ENCODE measurements around the gene HSPA13.

HSPA13 gene, protein sequence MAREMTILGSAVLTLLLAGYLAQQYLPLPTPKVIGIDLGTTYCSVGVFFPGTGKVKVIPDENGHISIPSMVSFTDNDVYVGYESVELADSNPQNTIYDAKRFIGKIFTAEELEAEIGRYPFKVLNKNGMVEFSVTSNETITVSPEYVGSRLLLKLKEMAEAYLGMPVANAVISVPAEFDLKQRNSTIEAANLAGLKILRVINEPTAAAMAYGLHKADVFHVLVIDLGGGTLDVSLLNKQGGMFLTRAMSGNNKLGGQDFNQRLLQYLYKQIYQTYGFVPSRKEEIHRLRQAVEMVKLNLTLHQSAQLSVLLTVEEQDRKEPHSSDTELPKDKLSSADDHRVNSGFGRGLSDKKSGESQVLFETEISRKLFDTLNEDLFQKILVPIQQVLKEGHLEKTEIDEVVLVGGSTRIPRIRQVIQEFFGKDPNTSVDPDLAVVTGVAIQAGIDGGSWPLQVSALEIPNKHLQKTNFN

DNA sequence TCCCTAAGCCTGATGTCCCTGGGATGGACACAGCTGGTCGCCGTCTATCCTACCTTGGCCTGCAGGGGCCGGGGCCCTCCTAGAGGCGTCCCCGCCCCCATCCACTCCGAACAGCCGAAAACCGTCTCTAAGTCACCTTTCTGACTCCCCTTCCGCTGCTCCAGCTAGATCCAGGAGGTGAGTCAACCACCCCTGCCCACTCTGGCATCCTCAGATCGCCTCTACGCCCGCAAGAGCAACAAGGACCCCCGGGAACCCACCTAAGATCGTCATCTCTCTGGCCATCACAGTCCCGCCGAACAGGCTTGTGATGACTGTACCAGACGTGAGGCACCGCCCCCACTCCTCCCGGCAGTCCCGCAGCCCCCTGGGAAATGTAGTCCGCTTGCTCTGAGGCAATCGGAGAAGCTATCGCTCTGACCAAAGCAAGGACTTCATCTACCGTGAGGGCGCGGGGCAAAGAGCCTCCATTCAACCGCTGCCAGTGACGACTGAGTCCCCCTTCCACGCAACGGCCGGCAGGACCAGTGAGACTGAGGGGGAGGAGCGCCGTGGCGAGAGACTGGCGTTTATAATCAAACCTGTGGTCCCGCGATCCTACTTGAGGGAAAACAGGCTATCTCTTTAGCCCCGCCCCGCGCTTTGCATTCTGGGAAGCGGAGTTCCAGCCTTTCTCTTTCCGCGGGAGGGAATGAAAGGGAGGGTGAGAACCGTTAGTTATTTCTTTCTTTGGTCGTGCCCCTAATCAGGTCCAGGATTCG is at the start of gene HSPA13:
TSS of gene HSPA13 (minus strand) at position 312 of the 761 bp plus-strand sequence. CDS start at position 285, 27 bp downstream.
- H3K27ac ChIP-seq = peak within 1 kb of the TSS; percentile 90 to 92
- intact Hi-C loops (cut with DNase I; ENCODE audit: low total_unique reads) = loop anchor here (10.0 kb wide), 1 partner anchor 682 kb away; the partner anchor contains the start of gene NRIP1
- H3K27me3 ChIP-seq = no peaks in the 10 kb centered on the region
- H3K36me3 ChIP-seq = peaks cover 2 to 7% (median 7%) of the 10 kb centered on the region in 3 donors
- peaks cover 0 to 28% (median 21%) of the 10 kb centered on the region in 4 donors for H3K4me1 ChIP-seq
- H3K4me3 ChIP-seq = peak within 1 kb of the TSS; percentile 67 to 81
- peak; percentile 100 for DNase-seq
- TF ChIP-seq, protein P1, sequence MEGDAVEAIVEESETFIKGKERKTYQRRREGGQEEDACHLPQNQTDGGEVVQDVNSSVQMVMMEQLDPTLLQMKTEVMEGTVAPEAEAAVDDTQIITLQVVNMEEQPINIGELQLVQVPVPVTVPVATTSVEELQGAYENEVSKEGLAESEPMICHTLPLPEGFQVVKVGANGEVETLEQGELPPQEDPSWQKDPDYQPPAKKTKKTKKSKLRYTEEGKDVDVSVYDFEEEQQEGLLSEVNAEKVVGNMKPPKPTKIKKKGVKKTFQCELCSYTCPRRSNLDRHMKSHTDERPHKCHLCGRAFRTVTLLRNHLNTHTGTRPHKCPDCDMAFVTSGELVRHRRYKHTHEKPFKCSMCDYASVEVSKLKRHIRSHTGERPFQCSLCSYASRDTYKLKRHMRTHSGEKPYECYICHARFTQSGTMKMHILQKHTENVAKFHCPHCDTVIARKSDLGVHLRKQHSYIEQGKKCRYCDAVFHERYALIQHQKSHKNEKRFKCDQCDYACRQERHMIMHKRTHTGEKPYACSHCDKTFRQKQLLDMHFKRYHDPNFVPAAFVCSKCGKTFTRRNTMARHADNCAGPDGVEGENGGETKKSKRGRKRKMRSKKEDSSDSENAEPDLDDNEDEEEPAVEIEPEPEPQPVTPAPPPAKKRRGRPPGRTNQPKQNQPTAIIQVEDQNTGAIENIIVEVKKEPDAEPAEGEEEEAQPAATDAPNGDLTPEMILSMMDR (IDR thresholded peaks at IDR 0.05) = no peak
- no peaks in the 10 kb centered on the region for H3K9me3 ChIP-seq

DNA sequence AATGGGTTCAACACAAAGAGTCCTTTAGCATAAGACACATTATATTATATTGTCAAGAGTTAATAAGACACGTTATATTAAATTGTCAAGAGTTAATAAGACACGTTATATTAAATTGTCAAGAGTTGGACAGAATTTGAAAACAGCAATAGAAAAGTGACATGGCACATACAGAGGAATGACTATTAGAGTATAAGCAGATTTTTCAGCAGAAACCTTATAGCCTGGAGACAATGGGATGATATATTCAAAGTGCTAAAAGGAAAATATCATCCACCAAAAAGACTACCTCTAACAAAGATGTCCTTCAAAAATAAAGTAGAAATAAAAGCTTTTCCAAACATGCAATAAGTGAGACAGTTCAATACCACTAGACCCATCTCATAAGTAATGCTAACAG is 36.0 kb upstream of the HSPA13 start:
- Histone ChIP-seq H3K4me3 (no peak overlapping the region), H3K27me3 (no peaks in the 10 kb centered on the region), H3K9me3 (peaks cover 0 to 31% (median 27%) of the 10 kb centered on the region in 3 donors), H3K4me1 (no peaks in the 10 kb centered on the region), H3K36me3 (no peaks in the 10 kb centered on the region), H3K27ac (no peak overlapping the region)
- TF ChIP-seq, protein P1 (IDR thresholded peaks at IDR 0.05) = no peak
- intact Hi-C loops (cut with DNase I; ENCODE audit: low total_unique reads) = no loop called here
- no peak for DNase-seq

DNA sequence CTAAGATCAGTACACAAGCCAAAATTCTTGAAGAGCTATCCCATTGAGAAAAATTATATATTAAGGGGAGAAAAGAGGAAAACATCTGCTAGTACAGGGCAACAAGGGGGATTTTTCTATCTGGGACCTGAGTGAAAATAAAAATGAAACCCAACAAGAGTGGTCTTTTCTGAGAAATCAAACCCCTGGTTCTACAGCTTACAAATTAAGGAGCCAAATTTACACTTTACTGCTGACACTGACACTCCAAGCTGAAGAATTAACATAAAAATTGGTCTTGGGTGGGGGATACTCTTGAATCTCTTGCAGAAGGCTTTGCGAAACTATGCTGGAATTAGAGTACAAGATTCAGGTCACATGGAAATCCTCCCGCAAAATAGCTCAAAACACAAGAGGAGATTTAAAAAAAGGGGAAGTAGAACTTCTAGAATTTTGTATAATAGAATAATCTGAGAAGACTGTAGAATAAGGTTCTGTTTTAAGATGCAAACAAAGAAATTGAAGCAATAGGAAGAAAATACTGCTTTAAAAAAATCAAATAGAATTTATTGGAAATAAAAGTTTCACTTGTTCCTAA is 32.1 kb upstream of the HSPA13 start:
- intact Hi-C loops (cut with DNase I; ENCODE audit: low total_unique reads) = no loop called here

DNA sequence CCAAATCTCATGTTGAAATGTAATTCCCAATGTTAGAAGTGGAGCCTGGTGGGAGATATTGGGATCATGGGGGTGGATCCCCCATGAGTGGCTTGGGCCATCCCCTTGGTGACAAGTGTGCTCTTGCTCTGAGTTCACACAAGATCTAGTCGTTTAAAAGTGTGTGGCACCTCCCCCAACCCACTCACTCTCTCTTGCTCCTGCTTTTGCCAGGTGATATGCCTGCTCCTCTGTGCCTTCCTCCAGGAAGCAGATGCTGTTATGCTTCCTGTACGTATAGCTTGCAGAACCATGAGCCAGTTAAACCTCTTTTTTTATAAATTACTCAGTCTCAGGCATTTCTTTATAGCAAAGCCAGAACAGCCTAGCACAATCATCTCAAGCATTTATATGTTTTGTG is 23.0 kb upstream of the HSPA13 start:
- H3K4me3 ChIP-seq = no peak overlapping the region
- no peaks in the 10 kb centered on the region for H3K4me1 ChIP-seq
- intact Hi-C loops (cut with DNase I; ENCODE audit: low total_unique reads) = no loop called here
- H3K27ac ChIP-seq = no peak overlapping the region
- DNase-seq = no peak
- TF ChIP-seq, protein P1 (IDR thresholded peaks at IDR 0.05) = no peak
- H3K9me3 ChIP-seq = no peaks in the 10 kb centered on the region
- H3K36me3 ChIP-seq = no peaks in the 10 kb centered on the region
- H3K27me3 ChIP-seq = no peaks in the 10 kb centered on the region

More for the DNA sequence above, 32.1 kb upstream of the HSPA13 start:
- TF ChIP-seq, protein P1 (IDR thresholded peaks at IDR 0.05) = no peak
- Histone ChIP-seq H3K4me1 (no peaks in the 10 kb centered on the region), H3K36me3 (no peaks in the 10 kb centered on the region), H3K27me3 (no peaks in the 10 kb centered on the region), H3K27ac (no peak overlapping the region), H3K4me3 (no peak overlapping the region), H3K9me3 (peaks cover 0 to 25% (median 20%) of the 10 kb centered on the region in 3 donors)
- no peak for DNase-seq

DNA sequence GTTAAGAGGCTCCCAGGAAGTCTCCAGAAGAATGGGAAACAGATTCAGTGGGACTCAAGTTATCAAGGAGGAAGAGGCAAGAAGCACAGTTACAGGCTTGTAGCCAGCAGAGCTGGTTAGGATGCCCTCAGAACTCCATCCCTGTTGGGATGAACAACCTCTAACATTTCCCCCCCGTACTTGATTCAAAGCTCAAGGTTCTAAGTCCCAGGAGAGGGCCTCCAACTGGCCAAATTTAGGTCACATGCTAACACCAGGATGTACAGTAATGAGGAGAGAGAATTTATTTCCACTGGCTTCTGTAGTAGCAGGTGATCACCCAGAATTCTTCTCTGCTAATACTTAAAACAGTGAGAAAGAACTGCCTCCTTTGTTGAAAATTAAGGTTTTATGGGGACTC is 22.3 kb upstream of the HSPA13 start:
- Histone ChIP-seq H3K4me3 (no peak overlapping the region), H3K36me3 (no peaks in the 10 kb centered on the region), H3K9me3 (no peaks in the 10 kb centered on the region), H3K4me1 (no peaks in the 10 kb centered on the region), H3K27ac (no peak overlapping the region), H3K27me3 (no peaks in the 10 kb centered on the region)
- intact Hi-C loops (cut with DNase I; ENCODE audit: low total_unique reads) = no loop called here
- TF ChIP-seq, protein P1 (IDR thresholded peaks at IDR 0.05) = no peak
- no peak for DNase-seq
